ENCODE data around the gene APOBEC3B.

DNA sequence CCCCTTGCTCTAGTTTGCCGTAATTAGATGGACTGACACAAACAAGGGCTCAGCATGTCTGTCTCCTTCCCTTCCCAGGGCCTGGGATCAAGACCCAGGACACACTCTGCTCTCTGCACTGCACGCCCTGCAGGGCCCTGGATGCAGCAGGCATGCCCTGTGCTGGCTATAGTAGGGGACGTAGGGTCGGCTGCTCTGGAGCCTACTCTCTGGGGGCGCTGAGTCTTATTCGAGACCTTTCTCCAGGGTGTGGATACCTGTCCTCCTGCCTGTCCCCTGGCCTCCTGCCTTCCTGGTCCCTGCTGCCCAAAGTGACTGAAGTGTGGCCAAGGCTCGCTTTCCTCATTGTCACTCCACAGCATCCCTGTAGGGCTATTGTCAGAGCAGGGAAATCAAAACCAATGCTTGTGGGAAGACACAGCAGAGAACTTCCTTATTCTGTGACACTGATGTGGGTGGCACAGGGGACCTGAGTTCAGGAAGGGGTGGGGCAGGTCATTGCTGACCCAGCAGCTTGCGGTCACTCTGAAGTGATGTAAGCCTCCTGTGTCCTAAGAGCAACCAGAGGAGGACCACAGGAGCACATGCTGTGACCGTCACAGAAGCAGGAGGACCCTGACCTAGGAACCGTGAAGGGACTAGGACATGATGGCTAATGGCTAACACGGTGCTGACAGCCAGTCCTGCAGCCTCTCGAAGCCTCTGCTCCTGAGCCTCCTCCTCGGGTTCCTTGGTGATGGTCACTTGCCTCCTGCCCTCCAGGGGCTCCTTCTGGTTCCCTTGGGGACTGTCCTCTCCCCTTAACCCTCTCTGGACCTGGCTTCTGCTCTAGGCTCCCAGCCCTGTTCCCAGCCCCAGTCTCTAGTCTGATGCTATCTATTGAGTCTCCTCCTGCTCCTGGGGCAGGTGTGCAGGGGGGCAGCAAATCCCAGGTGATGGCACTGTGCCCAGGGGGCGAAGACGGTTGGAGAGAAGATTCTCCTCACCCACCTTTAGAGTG lies 14.4 kb upstream of the APOBEC3B start:
- TF ChIP-seq POLR2A (IDR thresholded peaks at IDR 0.05) (no peak), CTCF (IDR thresholded peaks at IDR 0.05) (no peak)
